B cell (primary cell): ENCODE data around the gene VAV2. TPM values are rescaled to one million over a fixed set of nuclear protein-coding genes. Genes with fewer than 3 reads are reported as not detected.
A peak's percentile ranks its signal among the peaks of the same experiment; 100 is the strongest.

ENCODE experiments used
- ATAC-seq: fragments of 200-7000 bp; cut with Tn5 transposase; one replicate; pipeline ENCODE4 v1.10.0; 2021; ENCODE audit warnings: low read depth, mild to moderate bottlenecking, moderate number of reproducible peaks, moderate library complexity
- CTCF ChIA-PET: fragments of 350-600 bp; sonication (Branson Sonifier 250); formaldehyde crosslinking; loops from one replicate; lab custom pipeline; 2021; ENCODE audit warnings: antibody characterized with exemption, inconsistent platforms; lab: Charles Lee
- POLR2A ChIA-PET: fragments of 350-600 bp; sonication (Branson Sonifier 250); formaldehyde crosslinking; loops from one replicate; lab custom pipeline; 2021; ENCODE audit warnings: antibody characterized with exemption; lab: Charles Lee
- DNase-seq: peaks from one replicate; pipeline ENCODE4 v3.0.0; 2013
- H2AFZ ChIP-seq: 2 replicates; pipeline ENCODE4 v1.6.1; 2012; ENCODE audit warnings: mild to moderate bottlenecking, low read depth, low read length; ENCODE audit not compliant: insufficient read depth, poor library complexity, severe bottlenecking
- H3K27ac ChIP-seq, 2 donors: 1 replicate in 1 of 2; 2 replicates in 1 of 2; pipeline ENCODE4 v1.5.1; 2012 to 2013; ENCODE audit warnings: low read length in 2 of 2, mild to moderate bottlenecking in 2 of 2, moderate library complexity in 1 of 2
- H3K27me3 ChIP-seq, 4 experiments: fragments of 200-600 bp in 1 of 4; sonication (generic) in 1 of 4; replicated peaks in 1 of 4; 1 replicate in 2 of 4; 2 replicates in 2 of 4; pipeline versions ENCODE4 v1.6.1 to v1.7.0; 2013 to 2016; ENCODE audit warnings: low read length in 3 of 4, mild to moderate bottlenecking in 2 of 4, mixed read lengths in 1 of 4, moderate library complexity in 1 of 4; ENCODE audit not compliant: insufficient read depth in 4 of 4, control insufficient read depth in 3 of 4; ENCODE audit errors: control extremely low read depth in 1 of 4
- H3K36me3 ChIP-seq, 2 experiments: replicated peaks in 1 of 2; 1 replicate in 1 of 2; 2 replicates in 1 of 2; pipeline versions ENCODE4 v1.6.1 to v1.7.1; 2013; ENCODE audit warnings: low read length in 1 of 2; ENCODE audit not compliant: insufficient read depth in 2 of 2, control insufficient read depth in 1 of 2; ENCODE audit errors: control extremely low read depth in 1 of 2, extremely low read depth in 1 of 2
- H3K4me1 ChIP-seq, 2 donors: fragments of 200-600 bp in 1 of 2; sonication (generic) in 1 of 2; 1 replicate in 1 of 2; 2 replicates in 1 of 2; pipeline versions ENCODE4 v1.5.1 to v1.6.1; 2013 to 2017; ENCODE audit warnings: low read length in 2 of 2; ENCODE audit not compliant: control insufficient read depth in 2 of 2, insufficient read depth in 2 of 2
- H3K4me2 ChIP-seq: replicated peaks from 2 replicates; pipeline ENCODE3; 2012; ENCODE audit warnings: mild to moderate bottlenecking, low read depth, low read length; ENCODE audit not compliant: poor library complexity, severe bottlenecking
- H3K4me3 ChIP-seq, 5 experiments: fragments of 200-600 bp in 1 of 5; sonication (generic) in 1 of 5; 1 replicate in 3 of 5; 2 replicates in 2 of 5; pipeline versions ENCODE4 v1.5.1 to v1.7.0; 2011 to 2016; ENCODE audit warnings: low read length in 4 of 5, mild to moderate bottlenecking in 4 of 5, low read depth in 2 of 5, control low read depth in 1 of 5, moderate library complexity in 1 of 5; ENCODE audit not compliant: insufficient read depth in 1 of 5; ENCODE audit errors: control extremely low read depth in 1 of 5, extremely low read depth in 1 of 5
- H3K79me2 ChIP-seq: fragments of 200-600 bp; sonication (generic); one replicate; pipeline ENCODE4 v1.6.0; 2016; ENCODE audit warnings: low read length; ENCODE audit not compliant: control insufficient read depth, insufficient read depth
- H3K9ac ChIP-seq: fragments of 200-600 bp; sonication (generic); 2 replicates; pipeline ENCODE4 v1.6.1; 2017; ENCODE audit warnings: mild to moderate bottlenecking, low read length, moderate library complexity
- H3K9me3 ChIP-seq, 3 donors: one replicate each; pipeline versions ENCODE4 v1.6.1 to v1.7.1; 2013; ENCODE audit warnings: low read length in 2 of 3; ENCODE audit not compliant: control insufficient read depth in 2 of 3, insufficient read depth in 1 of 3; ENCODE audit errors: control extremely low read depth in 1 of 3
- H4K20me1 ChIP-seq: 2 replicates; pipeline ENCODE4 v1.6.0; 2012; ENCODE audit warnings: mild to moderate bottlenecking, low read length; ENCODE audit not compliant: insufficient read depth, control insufficient read depth, poor library complexity, severe bottlenecking
- H3K27ac Mint-ChIP-seq: one replicate; pipeline ENCODE4 v1.8.0; 2021; ENCODE audit warnings: mixed read lengths
- H3K27me3 Mint-ChIP-seq: one replicate; pipeline ENCODE4 v1.8.0; 2021; ENCODE audit warnings: mixed read lengths
- H3K4me1 Mint-ChIP-seq: one replicate; pipeline ENCODE4 v1.8.0; 2021; ENCODE audit warnings: mixed read lengths
- H3K4me3 Mint-ChIP-seq: one replicate; pipeline ENCODE4 v1.8.0; 2021; ENCODE audit warnings: mixed read lengths
- H3K9me3 Mint-ChIP-seq: one replicate; pipeline ENCODE4 v1.8.0; 2022; ENCODE audit warnings: mixed read lengths; ENCODE audit not compliant: insufficient read depth
- CTCF ChIP-seq: fragments of 200-600 bp; IDR thresholded peaks from one replicate; pipeline ENCODE4 v1.8.0; 2022; ENCODE audit warnings: antibody characterized with exemption, mild to moderate bottlenecking
- EZH2 ChIP-seq: IDR thresholded peaks from 2 replicates; pipeline ENCODE4 v1.6.1; 2012; ENCODE audit warnings: borderline replicate concordance, low read depth, mild to moderate bottlenecking, moderate library complexity, low read length; ENCODE audit not compliant: insufficient read depth, poor library complexity, severe bottlenecking
- WGBS: methylation state at CpG from one replicate; pipeline ENCODE4 v1.1.5; 2013; ENCODE audit warnings: missing lambda C conversion rate; ENCODE audit not compliant: insufficient coverage; 5-methylcytosine and 5-hydroxymethylcytosine counted together
- intact Hi-C: fragments of 100-400 bp; cut with micrococcal nuclease; formaldehyde crosslinking; loops from one replicate; pipeline ENCODE4 v1.10.0; 2022
- polyA plus RNA-seq: library from polyadenylated mRNA; depleted of rRNA; stranded (reverse); fragments of >200 nt; gene quantifications from 2 replicates; pipeline ENCODE4 v1.2.3, GENCODE V29; 2012
- total RNA-seq, 2 donors: library from RNA; stranded (reverse); fragments of 120-200 nt in 1 of 2; gene quantifications; 1 replicate in 1 of 2; 2 replicates in 1 of 2; pipeline versions ENCODE4 v1.2.3 to v1.2.4, GENCODE V29; 2013 to 2022

Gene VAV2
- total and polyA plus RNA-seq, 2 donors (not counting 1 experiment from before 2014, with no cell fraction given): 34.4 to 128 TPM

GRCh38 chr9:133906932-133907910 is 84.9 kb downstream of the VAV2 start:
- no peak overlapping the region for H3K27ac ChIP-seq
- H2AFZ ChIP-seq: no peak overlapping the region
- intact Hi-C loops: loop anchor here (10.0 kb wide), 1 partner anchor 48 kb away; no protein-coding TSS in a partner anchor
- Mint-ChIP-seq H3K27ac (no peak overlapping the region), H3K4me1 (peaks cover 58% of the 10 kb centered on the region), H3K27me3 (no peaks in the 10 kb centered on the region), H3K4me3 (no peak overlapping the region), H3K9me3 (no peaks in the 10 kb centered on the region)
- no peak overlapping the region for H3K9ac ChIP-seq
- no peaks in the 10 kb centered on the region for H3K36me3 ChIP-seq
- peaks cover 10 to 11% of the 10 kb centered on the region in 2 donors for H3K4me1 ChIP-seq
- ChIA-PET CTCF (no interaction called here), POLR2A (no interaction called here)
- H3K79me2 ChIP-seq: peaks cover 97% of the 10 kb centered on the region
- WGBS: 92% methylated on average over 24 of the region's 31 CpGs
- DNase-seq: no peak
- no peaks in the 10 kb centered on the region for H3K27me3 ChIP-seq
- peaks cover 0 to 6% (median 0%) of the 10 kb centered on the region in 3 donors for H3K9me3 ChIP-seq
- TF ChIP-seq EZH2 (no peak), CTCF (no peak)
- H3K4me2 ChIP-seq: no peak overlapping the region
- no peak overlapping the region for H3K4me3 ChIP-seq
- ATAC-seq: no peak
- H4K20me1 ChIP-seq: peaks cover 98% of the 10 kb centered on the region

GRCh38 chr9:133906218-133906617 is 85.9 kb downstream of the VAV2 start:
- H3K79me2 ChIP-seq: peaks cover 97% of the 10 kb centered on the region
- no peak overlapping the region for H3K27ac ChIP-seq
- H4K20me1 ChIP-seq: peaks cover 98% of the 10 kb centered on the region
- H3K27me3 ChIP-seq: no peaks in the 10 kb centered on the region
- WGBS: 84% methylated on average over 8 of the region's 13 CpGs
- no peak overlapping the region for H3K4me3 Mint-ChIP-seq
- peaks cover 20 to 21% of the 10 kb centered on the region in 2 donors for H3K4me1 ChIP-seq
- H3K36me3 ChIP-seq: no peaks in the 10 kb centered on the region
- no peaks in the 10 kb centered on the region for H3K27me3 Mint-ChIP-seq
- H3K4me1 Mint-ChIP-seq: peaks cover 60% of the 10 kb centered on the region
- ATAC-seq (no peak), DNase-seq (no peak)
- peak overlapping the region; percentile 4 for H3K27ac Mint-ChIP-seq
- no peak for TF ChIP-seq CTCF
- TF ChIP-seq EZH2: no peak
- ChIA-PET POLR2A (no interaction called here), CTCF (no interaction called here)
- intact Hi-C loops: loop anchor here (10.0 kb wide), 1 partner anchor 49 kb away; no protein-coding TSS in a partner anchor
- H3K9me3 Mint-ChIP-seq: no peaks in the 10 kb centered on the region
- no peak overlapping the region for H3K4me3 ChIP-seq
- H2AFZ ChIP-seq: no peak overlapping the region
- peaks cover 0 to 6% (median 0%) of the 10 kb centered on the region in 3 donors for H3K9me3 ChIP-seq
- no peak overlapping the region for H3K4me2 ChIP-seq
- H3K9ac ChIP-seq: no peak overlapping the region
